GM18868 (cell line): ENCODE data around the gene AFF3.
"Not testable (repeated sequence)": the region's sequence is repeated elsewhere in the genome, so short reads cannot be mapped to it uniquely, and the experiment has no call there.

Source experiments
- ATAC-seq: cut with Tn5 transposase; IDR thresholded peaks from one replicate; pipeline ENCODE4 v1.9.1; 2021; ENCODE audit warnings: mild to moderate bottlenecking, moderate library complexity; ENCODE audit not compliant: unreplicated experiment

The AFF3 gene

DNA sequence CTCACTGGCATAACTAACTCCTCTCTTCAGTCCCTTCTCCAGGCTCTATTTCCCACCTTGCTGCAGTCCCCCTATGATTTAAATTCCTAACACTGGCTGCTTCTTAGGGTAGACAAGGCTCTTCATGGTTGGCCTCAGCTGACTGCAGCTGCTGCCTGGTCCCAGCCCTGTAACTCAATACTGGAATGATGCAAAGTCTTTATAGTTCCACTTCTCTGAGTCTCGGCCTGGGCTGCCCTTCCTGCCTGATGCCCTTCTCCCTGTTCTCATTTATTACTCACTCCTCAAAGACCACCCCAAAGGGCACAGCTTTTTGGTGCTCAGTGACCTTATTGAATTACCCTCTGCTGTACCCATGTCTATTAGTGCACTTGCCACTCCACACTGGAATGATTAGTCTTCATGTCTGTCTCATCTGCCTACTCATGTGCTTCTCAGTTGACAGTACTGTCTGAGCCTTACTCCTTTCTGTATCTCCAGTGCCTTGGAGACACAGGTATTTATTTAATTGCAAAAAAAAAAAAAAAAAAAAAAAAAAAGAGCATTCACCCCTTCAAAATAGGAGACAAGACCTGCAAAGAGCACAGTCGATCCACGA is 453.1 kb downstream of the AFF3 start:
- ATAC-seq = no peak

DNA sequence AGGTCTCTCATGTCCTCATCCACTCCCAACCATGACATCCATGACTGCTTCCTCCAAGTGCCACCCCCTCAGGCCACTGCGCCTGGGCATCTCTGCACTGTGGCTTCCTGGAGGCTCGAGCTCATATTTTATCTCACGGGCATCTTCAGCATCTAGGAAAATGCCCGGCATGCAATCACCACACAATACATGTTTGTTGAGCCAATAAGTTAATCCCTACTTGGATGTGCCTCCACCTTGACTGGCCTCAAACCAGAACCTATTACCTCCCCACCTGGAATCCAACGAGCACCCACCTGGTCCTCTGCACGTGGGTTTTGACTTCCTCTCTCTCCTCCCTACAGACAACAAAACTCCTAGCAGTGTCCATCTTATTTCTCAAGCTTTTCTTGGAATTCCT is 453.7 kb downstream of the AFF3 start:
- no peak for ATAC-seq

GRCh38 chr2:99682275-99683060 is 459.9 kb downstream of the AFF3 start:
- ATAC-seq = no peak

GRCh38 chr2:99680946-99681345 is 461.4 kb downstream of the AFF3 start:
- no peak for ATAC-seq

DNA sequence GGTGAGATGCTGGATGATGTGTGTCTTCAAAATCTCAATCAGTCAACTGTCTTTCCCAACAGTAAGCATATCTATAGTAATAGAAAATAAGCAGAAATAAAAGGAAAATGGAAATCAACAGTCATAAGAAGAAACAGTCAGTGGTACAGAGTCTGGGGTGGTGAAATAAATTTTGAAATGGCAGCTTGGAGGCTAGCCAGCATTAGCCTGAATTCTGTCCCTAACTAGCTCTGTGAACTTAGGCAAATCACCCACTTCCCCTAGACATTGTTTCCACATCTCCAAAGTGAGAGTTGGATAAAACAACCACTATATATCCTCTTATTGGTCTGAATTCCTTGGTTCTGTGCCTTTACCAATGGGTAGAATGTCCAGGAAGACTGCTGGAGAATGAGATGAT is 462.9 kb downstream of the AFF3 start:
- no peak for ATAC-seq

GRCh38 chr2:99678625-99679024 is 463.8 kb downstream of the AFF3 start:
- ATAC-seq = no peak

DNA sequence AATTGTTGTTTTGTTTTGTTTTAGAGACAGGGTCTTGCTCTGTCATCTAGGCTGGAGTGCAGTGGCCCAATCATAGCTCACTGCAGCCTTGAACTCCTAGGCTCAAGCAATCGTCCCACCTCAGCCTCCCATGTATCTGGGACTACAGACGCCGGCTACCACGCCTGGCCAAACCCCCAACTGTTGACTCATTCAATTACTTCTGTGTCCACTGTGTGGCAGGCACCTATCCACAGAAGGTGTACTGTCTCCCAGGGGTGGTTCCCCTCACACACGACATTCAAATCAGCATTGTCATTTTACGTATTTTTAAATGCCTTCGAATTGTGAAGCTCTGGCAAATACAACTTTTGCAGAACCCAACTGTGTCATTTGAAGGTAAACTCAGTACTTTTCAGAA is 464.6 kb downstream of the AFF3 start:
- no peak for ATAC-seq

DNA sequence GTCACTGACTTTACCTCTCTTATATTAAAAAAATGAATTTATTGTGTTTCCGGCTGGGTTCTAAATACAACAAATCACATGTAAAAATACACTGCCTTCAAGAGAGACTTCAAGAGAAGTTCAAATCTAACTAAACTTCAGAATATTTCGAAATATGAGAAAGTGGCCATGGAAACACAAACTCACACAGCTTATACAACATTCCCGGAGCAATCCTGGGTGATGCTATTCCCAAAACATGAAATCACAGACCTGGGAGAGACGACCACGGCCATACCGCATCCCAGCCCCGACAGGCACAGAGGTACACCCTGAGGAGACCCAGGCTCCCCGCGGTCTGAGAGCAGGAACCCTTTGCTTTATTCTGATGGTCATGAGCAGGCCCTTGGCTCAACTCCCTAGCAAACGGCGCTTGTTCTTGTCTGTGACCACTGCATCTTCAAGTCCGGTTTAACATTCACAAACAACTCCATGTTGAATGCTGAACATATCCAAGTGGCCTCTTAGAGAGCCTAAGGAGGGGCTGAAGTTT is 467.2 kb downstream of the AFF3 start:
- no peak for ATAC-seq

DNA sequence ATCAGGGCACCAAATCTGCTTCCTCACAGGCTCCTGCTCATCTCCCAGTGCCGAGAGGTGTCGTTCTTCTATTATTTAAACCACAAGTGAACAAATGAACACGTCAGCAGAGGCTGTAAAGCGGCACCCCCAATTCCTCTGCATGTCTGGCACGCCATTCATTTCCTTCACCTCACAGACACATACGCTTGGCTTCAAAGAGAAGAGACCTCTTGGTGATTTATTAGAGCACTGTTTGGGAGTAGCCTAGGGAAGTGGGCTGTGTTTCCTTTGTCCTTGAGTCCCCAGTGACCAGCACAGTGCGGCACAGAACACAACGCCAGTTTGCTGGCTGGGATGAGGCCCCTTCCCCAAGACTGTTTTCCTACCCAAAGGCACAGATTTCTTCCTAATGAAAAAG is 468.3 kb downstream of the AFF3 start:
- no peak for ATAC-seq

GRCh38 chr2:99672766-99673350 is 469.5 kb downstream of the AFF3 start:
- ATAC-seq = no peak

GRCh38 chr2:99670768-99671734 is 471.3 kb downstream of the AFF3 start:
- no peak for ATAC-seq

DNA sequence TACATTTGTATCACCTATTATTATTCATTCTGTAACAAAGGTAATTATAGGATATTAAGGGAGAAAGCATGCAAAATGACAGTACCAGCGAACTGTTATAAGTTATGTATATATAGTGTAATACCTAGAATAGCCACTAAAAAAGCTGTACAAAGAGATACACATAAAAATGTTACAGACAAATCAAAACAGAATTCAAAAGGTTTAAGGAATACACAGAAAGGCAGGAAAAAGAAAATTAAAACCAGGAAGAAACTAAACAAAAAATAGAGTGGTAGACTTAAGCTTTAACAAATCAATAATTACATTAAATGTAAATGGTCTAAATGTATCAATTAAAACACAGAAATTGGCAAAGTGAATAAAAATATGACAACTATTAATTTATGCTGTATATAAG is 476.1 kb downstream of the AFF3 start:
- ATAC-seq = no peak

DNA sequence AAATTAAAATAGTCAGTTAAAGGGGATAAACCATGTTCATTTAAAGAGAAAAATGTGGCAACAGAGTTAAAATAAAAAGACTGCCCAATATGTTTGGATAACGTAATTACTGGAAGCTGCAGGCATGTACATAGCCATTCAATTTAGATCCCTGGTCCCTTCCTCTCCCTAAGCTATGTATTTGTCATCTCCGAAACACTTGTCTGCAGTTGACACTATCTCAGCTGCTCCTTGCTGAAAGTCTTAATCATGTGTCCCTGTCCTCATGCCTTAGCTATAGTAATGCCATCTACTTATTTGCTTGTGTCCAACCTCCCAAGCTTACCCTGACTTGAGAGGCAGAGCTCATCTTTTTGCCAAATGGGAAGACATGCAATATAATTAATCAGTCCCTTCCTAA is 478.7 kb downstream of the AFF3 start:
- no peak for ATAC-seq

DNA sequence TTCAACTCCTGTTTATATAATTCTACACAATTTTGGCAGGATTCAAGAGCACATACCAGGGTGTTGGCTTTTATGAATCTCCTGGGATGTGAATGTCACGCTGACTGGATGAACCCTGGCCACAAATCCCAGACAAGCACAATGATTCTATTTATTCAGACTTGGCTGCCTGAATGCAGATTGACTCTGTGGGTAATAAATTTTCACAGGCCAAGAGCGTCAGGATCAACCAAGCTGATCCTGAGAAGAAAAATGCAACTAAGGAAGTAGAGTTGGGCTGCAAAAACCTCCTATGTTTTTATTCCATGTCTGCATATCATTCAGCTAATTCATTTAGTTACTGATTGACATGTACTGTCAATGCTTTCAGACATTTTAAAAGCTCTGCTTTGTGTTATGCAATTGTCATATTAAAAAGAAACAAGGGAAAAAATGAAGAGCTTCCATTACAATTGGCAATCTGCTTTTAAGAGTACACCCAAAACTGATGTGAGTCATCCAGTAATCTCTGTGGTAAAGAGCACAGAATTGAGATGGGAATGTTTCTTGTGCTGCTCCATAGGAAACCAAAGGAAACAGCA is 479.5 kb downstream of the AFF3 start:
- no peak for ATAC-seq

- ATAC-seq = not testable (repeated sequence)
Observed at GRCh38 chr2:99661761-99662160, 480.6 kb downstream of the AFF3 start.

- ATAC-seq = no peak
Observed at GRCh38 chr2:99660616-99661406, 481.6 kb downstream of the AFF3 start.

- ATAC-seq = no peak
Observed at GRCh38 chr2:99659874-99660273, 482.5 kb downstream of the AFF3 start.

GRCh38 chr2:99657691-99658258 is 484.6 kb downstream of the AFF3 start:
- no peak for ATAC-seq

GRCh38 chr2:99656994-99657393 is 485.4 kb downstream of the AFF3 start:
- ATAC-seq = no peak
